GM21825 (cell line): ENCODE results near the gene TBCCD1.
A peak's percentile ranks its signal among the peaks of the same experiment; 100 is the strongest.

ENCODE experiments used
- ATAC-seq: cut with Tn5 transposase; IDR thresholded peaks from one replicate; pipeline ENCODE4 v1.9.1; 2021; ENCODE audit warnings: mild to moderate bottlenecking, moderate library complexity; ENCODE audit not compliant: unreplicated experiment

TBCCD1 gene

GRCh38 chr3:186567072-186567921, at the start of gene TBCCD1:
TBCCD1 (minus strand) TSS chr3:186567339; CDS start chr3:186564329, 3,010 bp downstream.
- peak; percentile 43 for ATAC-seq

GRCh38 chr3:186616299-186616617, 49.1 kb upstream of the TBCCD1 start:
- no peak for ATAC-seq

- ATAC-seq: peak; percentile 54
Measured at GRCh38 chr3:186614597-186615483, 47.7 kb upstream of the TBCCD1 start.

- ATAC-seq: no peak
Measured at GRCh38 chr3:186614266-186614596, 47.1 kb upstream of the TBCCD1 start.

- ATAC-seq: no peak
Measured at GRCh38 chr3:186613637-186614265, 46.6 kb upstream of the TBCCD1 start.

- ATAC-seq: no peak
Measured at GRCh38 chr3:186612721-186613636, 45.8 kb upstream of the TBCCD1 start, which contains the start of gene AHSG. AHSG (plus strand) TSS chr3:186613060; CDS start chr3:186613142, 82 bp downstream.

- ATAC-seq: no peak
Measured at GRCh38 chr3:186612065-186612464, 44.9 kb upstream of the TBCCD1 start.

GRCh38 chr3:186609247-186609868, 42.2 kb upstream of the TBCCD1 start:
- ATAC-seq: no peak

- ATAC-seq: no peak
Measured at GRCh38 chr3:186608624-186609215, 41.6 kb upstream of the TBCCD1 start.

- no peak for ATAC-seq
Measured at GRCh38 chr3:186605561-186606545, 38.7 kb upstream of the TBCCD1 start.

- no peak for ATAC-seq
Measured at GRCh38 chr3:186605078-186605477, 37.9 kb upstream of the TBCCD1 start.

GRCh38 chr3:186603159-186603558, 36.0 kb upstream of the TBCCD1 start:
- ATAC-seq: no peak

- no peak for ATAC-seq
Measured at GRCh38 chr3:186600896-186601295, 33.8 kb upstream of the TBCCD1 start.

GRCh38 chr3:186599785-186600166, 32.6 kb upstream of the TBCCD1 start:
- ATAC-seq: no peak

GRCh38 chr3:186599142-186599784, 32.1 kb upstream of the TBCCD1 start:
- ATAC-seq: no peak

GRCh38 chr3:186598794-186599141, 31.6 kb upstream of the TBCCD1 start:
- ATAC-seq: no peak

- ATAC-seq: no peak
Measured at GRCh38 chr3:186598108-186598784, 31.1 kb upstream of the TBCCD1 start.
